HepG2 (cell line): ENCODE measurements around the gene LBX1. TPM values are rescaled to one million over a fixed set of nuclear protein-coding genes. Genes with fewer than 3 reads are reported as not detected.

Source experiments
- ATAC-seq: fragments of 200-7000 bp; cut with Tn5 transposase; 3 replicates; pipeline ENCODE4 v1.9.1; 2020; ENCODE audit warnings: mild to moderate bottlenecking, moderate library complexity
- BruUV-seq: library from RNA; stranded (reverse); fragments of 400-500 nt; replicated peaks from 2 replicates; lab custom pipeline; 2021; lab: Mats Ljungman, UMichigan
- CTCF ChIA-PET: fragments of 300-600 bp; formaldehyde crosslinking; extraction: SDS; loops from one replicate; lab custom pipeline; 2021; ENCODE audit warnings: low total read pairs, inconsistent platforms, low intra/inter-chr PET ratio; lab: Yijun Ruan, JAX
- POLR2A ChIA-PET: fragments of 350-600 bp; sonication (Branson Sonifier 250); formaldehyde crosslinking; loops from one replicate; lab custom pipeline; 2020; ENCODE audit warnings: antibody characterized with exemption, inconsistent platforms; lab: Yijun Ruan, JAX
- DNase-seq: peaks from one replicate; pipeline ENCODE4 v3.0.0-alpha.2; 2015; ENCODE audit warnings: low spot score
- FAIRE-seq: peaks from 3 replicates; lab custom pipeline; 2011; peaks lifted over from hg19 to GRCh38; lab: Jason Lieb, UNC
- H2AFZ ChIP-seq: one replicate; pipeline ENCODE4 v1.6.1; 2011; ENCODE audit warnings: low read length, inconsistent platforms
- H3K27ac ChIP-seq: fragments of 300-600 bp; 3 replicates; pipeline ENCODE4 v1.8.0; 2011; ENCODE audit warnings: mixed run types, mild to moderate bottlenecking, mixed read lengths, low read length, inconsistent platforms; ENCODE audit not compliant: insufficient read depth; ENCODE audit errors: extremely low read length
- H3K27me3 ChIP-seq, 2 experiments: fragments of 200-600 bp in 1 of 2; 2 replicates in 1 of 2; 3 replicates in 1 of 2; pipeline versions ENCODE4 v1.6.0 to v1.8.0; 2011; ENCODE audit warnings: low read length in 2 of 2, mild to moderate bottlenecking in 2 of 2, moderate library complexity in 2 of 2, inconsistent platforms in 1 of 2; ENCODE audit not compliant: insufficient read depth in 2 of 2, control insufficient read depth in 1 of 2
- H3K36me3 ChIP-seq, 2 experiments: fragments of 200-600 bp in 1 of 2; replicated peaks in 1 of 2; 2 replicates in 1 of 2; 3 replicates in 1 of 2; pipeline versions ENCODE4 v1.5.1 to v1.8.0; 2011; ENCODE audit warnings: low read length in 2 of 2, inconsistent platforms in 1 of 2; ENCODE audit not compliant: insufficient read depth in 2 of 2, control insufficient read depth in 1 of 2
- H3K4me1 ChIP-seq: 2 replicates; pipeline ENCODE4 v1.5.1; 2012; ENCODE audit warnings: low read length, inconsistent platforms; ENCODE audit not compliant: insufficient read depth
- H3K4me2 ChIP-seq: 2 replicates; pipeline ENCODE4 v1.6.0; 2011; ENCODE audit warnings: low read depth, low read length, inconsistent platforms
- H3K4me3 ChIP-seq, 3 experiments: fragments of 200-600 bp in 1 of 3; sonication (generic), shearing (Covaris generic) in 1 of 3; replicated peaks in 1 of 3; 2 replicates each; pipeline ENCODE4 v1.5.1; 2011 to 2016; ENCODE audit warnings: low read length in 3 of 3, inconsistent platforms in 2 of 3, low read depth in 2 of 3, mild to moderate bottlenecking in 2 of 3, control low read depth in 1 of 3, mixed read lengths in 1 of 3; ENCODE audit not compliant: insufficient read depth in 1 of 3
- H3K79me2 ChIP-seq: one replicate; pipeline ENCODE4 v1.6.1; 2011; ENCODE audit warnings: low read length, inconsistent platforms; ENCODE audit not compliant: insufficient read depth
- H3K9ac ChIP-seq: 2 replicates; pipeline ENCODE4 v1.6.0; 2011; ENCODE audit warnings: mild to moderate bottlenecking, low read depth, low read length, inconsistent platforms; ENCODE audit not compliant: insufficient read depth
- H3K9me3 ChIP-seq: 2 replicates; pipeline ENCODE4 v1.5.1; 2012; ENCODE audit warnings: mild to moderate bottlenecking, low read length
- H4K20me1 ChIP-seq: 2 replicates; pipeline ENCODE4 v1.6.0; 2011; ENCODE audit warnings: inconsistent platforms, mild to moderate bottlenecking, low read length, moderate library complexity; ENCODE audit not compliant: insufficient read depth
- MAFK ChIP-seq, 2 experiments: IDR thresholded peaks in 1 of 2; conservative IDR thresholded peaks in 1 of 2; 2 replicates each; pipeline ENCODE4 v1.6.1; 2011; ENCODE audit warnings: improper control_type of control experiment in 2 of 2, low read length in 2 of 2
- RFXANK ChIP-seq: IDR thresholded peaks from 2 replicates; pipeline ENCODE4 v1.6.1; 2016
- WGBS: methylation state at CpG from one replicate; pipeline ENCODE4 v1.1.6; 2017; ENCODE audit warnings: low lambda C conversion rate; 5-methylcytosine and 5-hydroxymethylcytosine counted together
- in situ Hi-C: cut with HindIII; loops from 2 replicates; pipeline ENCODE4 v1.10.0; 2017; ENCODE audit warnings: low pct_unique_long_range_greater_than_20kb; ENCODE audit not compliant: extremely low pct_ligation_motif_present
- intact Hi-C: fragments of 100-400 bp; cut with micrococcal nuclease; formaldehyde crosslinking; loops from one replicate; pipeline ENCODE4 v1.10.0; 2022; ENCODE audit not compliant: unreplicated experiment
- polyA plus RNA-seq, 8 experiments: library from polyadenylated mRNA; depleted of rRNA in 3 of 8; stranded (reverse) in 7 of 8; unstranded in 1 of 8; fragments of >200 nt; fragmentation: Illumina TruSeq in 4 of 8; extraction: Trizol in 4 of 8; gene quantifications; 2 replicates each; pipeline versions ENCODE4 v1.2.1 to v1.2.3, GENCODE V29; 2011 to 2016; ENCODE audit warnings: low read depth in 4 of 8, missing spikeins in 1 of 8, mixed read lengths in 1 of 8; ENCODE audit not compliant: insufficient read depth in 1 of 8
- total RNA-seq, 5 experiments: library from RNA; depleted of rRNA; stranded (reverse); fragments of >200 nt; fragmentation: Illumina TruSeq; extraction: Trizol; gene quantifications; 2 replicates each; pipeline ENCODE4 v1.2.3, GENCODE V29; 2016; ENCODE audit warnings: low read depth in 1 of 5
- TF ChIP-seq, protein P1 (sequence below): IDR thresholded peaks from 2 replicates; pipeline ENCODE4 v1.6.1; 2016; ENCODE audit warnings: missing compliant biosample characterization, missing genetic modification reagents, borderline replicate concordance

The LBX1 gene
- total and polyA plus RNA-seq, 2 of the 13 experiments (the other 11 are each of a cell fraction or from before 2014, with no cell fraction given), result not detected

- no peak; the same call in 2 of the 3 replicates for ATAC-seq
- Histone ChIP-seq H4K20me1 (no peaks in the 10 kb centered on the region), H3K4me1 (no peaks in the 10 kb centered on the region), H3K9ac (no peak overlapping the region), H3K27ac (no peak overlapping the region), H3K9me3 (0 out of 2 replicates have a peak, but pooled peaks cover 5% of the 10 kb centered on the region), H3K4me2 (no peak overlapping the region), H3K36me3 (no peaks in the 10 kb centered on the region), H3K79me2 (no peaks in the 10 kb centered on the region), H3K27me3 (peaks cover 4 to 30% of the 10 kb centered on the region in 2 experiments; a peak in 3 of 5 replicates), H3K4me3 (no peak overlapping the region), H2AFZ (no peak overlapping the region)
- DNase-seq, result no peak
- POLR2A ChIA-PET, result no interaction called here
- 8% methylated on average over 6 of the region's 9 CpGs for WGBS
- no peak for FAIRE-seq
- intact Hi-C loops, result no loop called here
- CTCF ChIA-PET, result no interaction called here
- in situ Hi-C loops, result no loop called here
- TF ChIP-seq MAFK (conservative IDR thresholded peaks at IDR 0.05 in 1 of 2, IDR thresholded peaks at IDR 0.05 in 1 of 2; ENCODE audit: low read length in 2 of 2), result 0 out of 4 replicates have a peak, but pooled peaks of 1 of the 2 experiments have one; percentile 14
- TF ChIP-seq, protein P1, sequence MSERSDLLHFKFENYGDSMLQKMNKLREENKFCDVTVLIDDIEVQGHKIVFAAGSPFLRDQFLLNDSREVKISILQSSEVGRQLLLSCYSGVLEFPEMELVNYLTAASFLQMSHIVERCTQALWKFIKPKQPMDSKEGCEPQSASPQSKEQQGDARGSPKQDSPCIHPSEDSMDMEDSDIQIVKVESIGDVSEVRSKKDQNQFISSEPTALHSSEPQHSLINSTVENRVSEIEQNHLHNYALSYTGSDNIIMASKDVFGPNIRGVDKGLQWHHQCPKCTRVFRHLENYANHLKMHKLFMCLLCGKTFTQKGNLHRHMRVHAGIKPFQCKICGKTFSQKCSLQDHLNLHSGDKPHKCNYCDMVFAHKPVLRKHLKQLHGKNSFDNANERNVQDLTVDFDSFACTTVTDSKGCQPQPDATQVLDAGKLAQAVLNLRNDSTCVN (CRISPR knock-in tag), result no peak
- no TSS peak for BruUV-seq
Observed at GRCh38 chr10:101262147-101262546, 32.9 kb upstream of the LBX1 start.

DNA sequence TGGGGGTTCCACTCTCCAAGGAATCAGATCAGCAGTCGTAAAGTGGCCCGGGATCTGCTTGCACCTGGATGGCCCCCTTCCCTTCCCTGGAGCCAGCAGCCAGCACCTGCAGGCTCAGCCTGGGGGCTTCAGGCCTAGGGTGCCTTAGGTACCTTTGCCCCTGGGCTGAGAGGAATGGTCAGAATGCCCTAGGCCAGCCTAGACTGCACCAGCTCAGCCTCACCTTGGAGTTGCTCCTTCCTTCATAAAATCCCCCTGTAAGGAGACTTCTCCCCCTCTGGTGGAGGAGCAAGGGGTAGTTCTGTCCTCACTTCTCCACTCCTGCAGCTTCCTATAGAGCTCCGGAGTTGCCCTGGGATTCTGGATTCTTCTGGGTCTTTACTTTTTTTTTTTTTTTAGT lies 32.4 kb upstream of the LBX1 start:
- Histone ChIP-seq H3K27ac (no peak overlapping the region), H3K9me3 (0 out of 2 replicates have a peak, but pooled peaks cover 5% of the 10 kb centered on the region), H4K20me1 (no peaks in the 10 kb centered on the region), H3K4me2 (no peak overlapping the region), H3K9ac (no peak overlapping the region), H3K36me3 (no peaks in the 10 kb centered on the region), H3K79me2 (no peaks in the 10 kb centered on the region), H3K4me1 (no peaks in the 10 kb centered on the region), H3K27me3 (peaks cover 3 to 28% of the 10 kb centered on the region in 2 experiments; a peak in 3 of 5 replicates), H3K4me3 (no peak overlapping the region), H2AFZ (no peak overlapping the region)
- 82% methylated on average over 3 of the region's 3 CpGs for WGBS
- no TSS peak for BruUV-seq
- DNase-seq (no peak), FAIRE-seq (no peak), ATAC-seq (no peak)
- POLR2A ChIA-PET, result no interaction called here
- TF ChIP-seq RFXANK (CRISPR knock-in tag), result no peak
- in situ Hi-C loops, result no loop called here
- CTCF ChIA-PET, result no interaction called here
- intact Hi-C loops, result no loop called here
